ENCODE results near the gene MVD. TPM values are rescaled to one million over a fixed set of nuclear protein-coding genes. Genes with fewer than 3 reads are reported as not detected.

Gene MVD
- total and polyA plus RNA-seq, 2 of the 13 experiments (the other 11 are each of a cell fraction or from before 2014, with no cell fraction given) = 28.1 to 187 TPM

DNA sequence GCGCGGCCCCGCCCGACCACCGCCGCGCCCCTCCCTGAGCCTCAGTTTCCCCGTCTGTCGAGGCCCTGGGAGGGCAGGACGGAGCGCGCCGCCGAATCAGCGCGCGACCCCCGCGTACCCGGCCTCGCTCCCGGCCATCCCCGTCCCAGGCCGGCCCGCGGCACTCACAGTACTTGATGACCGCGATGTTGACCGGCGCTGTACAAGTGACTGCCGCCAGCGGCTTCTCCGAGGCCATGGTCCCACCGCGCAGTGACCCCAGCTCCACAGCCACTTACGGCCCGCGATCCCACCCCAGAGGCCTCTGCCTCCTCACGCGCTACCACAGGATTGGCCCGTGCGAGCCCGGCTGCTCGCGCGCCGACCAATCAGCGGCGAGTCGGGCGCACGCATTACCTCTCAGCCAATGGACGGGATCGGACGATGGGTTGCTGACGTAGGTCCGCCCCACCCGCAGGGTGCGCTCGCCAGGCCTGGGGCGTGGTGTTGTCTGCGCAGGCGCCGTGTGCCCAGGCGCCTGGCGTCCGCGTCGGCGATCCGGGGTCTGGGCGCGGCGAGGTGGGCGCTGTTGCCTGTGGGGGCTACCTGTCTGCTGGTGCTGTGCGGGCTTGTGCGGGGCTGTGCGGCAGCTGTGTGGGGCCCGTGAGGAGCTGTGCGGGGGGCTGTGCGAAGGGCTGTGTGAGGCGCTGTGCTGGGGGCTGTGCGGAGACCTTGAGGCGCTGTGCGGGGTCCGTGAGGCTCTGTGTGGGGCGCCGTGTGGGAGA, at the start of gene MVD (continued):
- TF ChIP-seq MLXIP (CRISPR knock-in tag; IDR thresholded peaks at IDR 0.05; ENCODE audit: borderline replicate concordance) (no peak), ZNF143 (CRISPR knock-in tag; IDR thresholded peaks at IDR 0.05) (peak; percentile 44; the same call in 1 of the 2 replicates), ZNF451 (CRISPR knock-in tag; IDR thresholded peaks at IDR 0.05) (peak; percentile 81), SMARCE1 (IDR thresholded peaks at IDR 0.05; ENCODE audit: borderline replicate concordance) (no peak), SRSF9 (IDR thresholded peaks at IDR 0.05; ENCODE audit: borderline replicate concordance, insufficient read depth, low read depth, low read length, poor library complexity, severe bottlenecking) (no peak), PATZ1 (CRISPR knock-in tag; IDR thresholded peaks at IDR 0.05) (peak; percentile 89), SMAD3 (CRISPR knock-in tag; IDR thresholded peaks at IDR 0.05) (no peak), ZBTB40 (IDR thresholded peaks at IDR 0.05) (no peak), ZBTB40 (CRISPR knock-in tag; IDR thresholded peaks at IDR 0.05) (peak; percentile 4), ZIK1 (CRISPR knock-in tag; IDR thresholded peaks at IDR 0.05; ENCODE audit: borderline replicate concordance, low read depth) (peak; percentile 88), HIVEP1 (CRISPR knock-in tag; IDR thresholded peaks at IDR 0.05) (peak; percentile 47; the same call in 1 of the 2 replicates)
- TF ChIP-seq, protein P1, sequence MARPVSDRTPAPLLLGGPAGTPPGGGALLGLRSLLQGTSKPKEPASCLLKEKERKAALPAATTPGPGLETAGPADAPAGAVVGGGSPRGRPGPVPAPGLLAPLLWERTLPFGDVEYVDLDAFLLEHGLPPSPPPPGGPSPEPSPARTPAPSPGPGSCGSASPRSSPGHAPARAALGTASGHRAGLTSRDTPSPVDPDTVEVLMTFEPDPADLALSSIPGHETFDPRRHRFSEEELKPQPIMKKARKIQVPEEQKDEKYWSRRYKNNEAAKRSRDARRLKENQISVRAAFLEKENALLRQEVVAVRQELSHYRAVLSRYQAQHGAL (CRISPR knock-in tag; IDR thresholded peaks at IDR 0.05; ENCODE audit: not compliant biosample characterization) = no peak
- TF ChIP-seq, protein P2, sequence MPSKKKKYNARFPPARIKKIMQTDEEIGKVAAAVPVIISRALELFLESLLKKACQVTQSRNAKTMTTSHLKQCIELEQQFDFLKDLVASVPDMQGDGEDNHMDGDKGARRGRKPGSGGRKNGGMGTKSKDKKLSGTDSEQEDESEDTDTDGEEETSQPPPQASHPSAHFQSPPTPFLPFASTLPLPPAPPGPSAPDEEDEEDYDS (CRISPR knock-in tag; IDR thresholded peaks at IDR 0.05) = peak; percentile 99

Measured in HepG2 (cell line).